Activated CD4-positive, alpha-beta memory T cell treated with anti-CD3 and anti-CD28 coated beads, Interleukin-2, amount 10 ng/mL, durations not matched to agents 7 days and 5 days (primary cell): ENCODE data around the gene MTM1. TPM values are rescaled to one million over a fixed set of nuclear protein-coding genes. Genes with fewer than 3 reads are reported as not detected.

Experiments used
- CTCF ChIA-PET: fragments of 350-600 bp; sonication (Branson Sonifier 250); formaldehyde crosslinking; loops from one replicate; lab custom pipeline; 2021; ENCODE audit warnings: antibody characterized with exemption, inconsistent platforms; lab: Charles Lee
- POLR2A ChIA-PET: fragments of 350-600 bp; sonication (Branson Sonifier 250); formaldehyde crosslinking; loops from one replicate; lab custom pipeline; 2021; ENCODE audit warnings: antibody characterized with exemption; lab: Charles Lee
- DNase-seq: peaks from one replicate; pipeline ENCODE4 v3.0.0-alpha.2; 2020
- H3K27ac Mint-ChIP-seq: one replicate; pipeline ENCODE4 v1.8.0; 2021; ENCODE audit warnings: mild to moderate bottlenecking, mixed read lengths
- H3K27me3 Mint-ChIP-seq: one replicate; pipeline ENCODE4 v1.8.0; 2021; ENCODE audit warnings: mixed read lengths
- H3K36me3 Mint-ChIP-seq: one replicate; pipeline ENCODE4 v1.8.0; 2021; ENCODE audit warnings: low read depth, mixed read lengths
- H3K4me1 Mint-ChIP-seq: one replicate; pipeline ENCODE4 v1.8.0; 2021; ENCODE audit warnings: mixed read lengths
- H3K4me3 Mint-ChIP-seq: one replicate; pipeline ENCODE4 v1.8.0; 2021; ENCODE audit warnings: mild to moderate bottlenecking, mixed read lengths
- H3K9me3 Mint-ChIP-seq: one replicate; pipeline ENCODE4 v1.8.0; 2021; ENCODE audit warnings: mixed read lengths
- total RNA-seq, 2 experiments: library from RNA; stranded (reverse); gene quantifications; one replicate each; pipeline ENCODE4 v1.2.3, GENCODE V29; 2021

The MTM1 gene
- total RNA-seq, 2 experiments from 2014 or later, result 36.3 to 36.5 TPM

DNA sequence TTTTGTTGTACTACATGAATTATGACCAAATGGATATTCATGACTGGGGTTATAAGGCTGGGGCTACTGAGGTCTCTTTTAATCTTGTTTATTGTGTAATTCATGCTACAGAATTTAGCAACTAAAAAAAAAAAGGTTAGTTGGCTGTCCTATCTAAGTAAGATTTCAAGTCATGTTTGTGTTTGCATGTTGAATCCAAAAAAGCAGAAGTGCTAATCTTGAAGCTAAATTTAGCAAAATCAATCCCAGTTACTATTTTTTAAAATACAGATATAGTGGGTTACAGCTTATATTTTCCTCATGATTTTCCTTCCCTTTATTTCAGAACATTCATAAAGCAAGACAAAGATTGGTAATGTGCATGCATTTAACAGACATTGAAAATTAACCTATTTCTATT is 144.2 kb downstream of the MTM1 start:
- no peaks in the 10 kb centered on the region for H3K27me3 Mint-ChIP-seq
- CTCF ChIA-PET, result interaction anchor here (1.2 kb wide), 1 partner anchor 29 kb away, joined by 5 read pairs; no protein-coding TSS in a partner anchor
- POLR2A ChIA-PET, result interaction anchor here (0.7 to 1.0 kb wide), 2 partner anchors 19 to 142 kb away, joined by 3 to 4 read pairs; no protein-coding TSS in a partner anchor
- DNase-seq, result no peak
- H3K9me3 Mint-ChIP-seq, result no peaks in the 10 kb centered on the region
- no peak overlapping the region for H3K27ac Mint-ChIP-seq
- H3K36me3 Mint-ChIP-seq, result peaks cover 17% of the 10 kb centered on the region
- H3K4me1 Mint-ChIP-seq, result peaks cover 15% of the 10 kb centered on the region
- no peak overlapping the region for H3K4me3 Mint-ChIP-seq

DNA sequence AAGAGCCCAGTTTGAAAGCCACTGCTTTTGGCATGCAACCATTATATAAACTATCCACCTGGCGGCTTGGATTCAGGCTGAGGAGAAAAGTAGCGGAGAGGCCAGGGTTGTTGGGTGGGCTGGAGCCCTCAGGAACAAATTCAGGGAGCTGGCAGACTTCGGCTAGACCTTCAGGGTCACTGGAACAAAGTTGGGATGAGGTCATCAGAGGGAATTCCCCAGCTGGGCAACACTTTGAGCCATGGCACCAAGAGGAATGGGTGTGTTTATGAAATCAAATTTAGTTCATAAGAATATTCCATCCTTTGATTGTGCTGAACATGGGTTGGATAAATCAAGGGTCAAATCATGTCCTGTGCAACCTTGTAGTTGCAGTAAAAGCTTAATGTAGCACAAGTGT is 146.8 kb downstream of the MTM1 start:
- H3K27me3 Mint-ChIP-seq, result no peaks in the 10 kb centered on the region
- H3K36me3 Mint-ChIP-seq, result peaks cover 9% of the 10 kb centered on the region
- H3K4me1 Mint-ChIP-seq, result peaks cover 13% of the 10 kb centered on the region
- H3K4me3 Mint-ChIP-seq, result no peak overlapping the region
- POLR2A ChIA-PET, result interaction anchor here (1.1 kb wide), 1 partner anchor 22 kb away, joined by 4 read pairs; the partner anchor contains the start of gene MTMR1
- DNase-seq, result no peak
- H3K27ac Mint-ChIP-seq, result no peak overlapping the region
- CTCF ChIA-PET, result interaction anchor here (0.9 to 5.5 kb wide), 9 partner anchors 12 to 367 kb away, joined by 3 to 70 read pairs (median 4); partner anchors contain the start of gene MTMR1
- no peaks in the 10 kb centered on the region for H3K9me3 Mint-ChIP-seq

DNA sequence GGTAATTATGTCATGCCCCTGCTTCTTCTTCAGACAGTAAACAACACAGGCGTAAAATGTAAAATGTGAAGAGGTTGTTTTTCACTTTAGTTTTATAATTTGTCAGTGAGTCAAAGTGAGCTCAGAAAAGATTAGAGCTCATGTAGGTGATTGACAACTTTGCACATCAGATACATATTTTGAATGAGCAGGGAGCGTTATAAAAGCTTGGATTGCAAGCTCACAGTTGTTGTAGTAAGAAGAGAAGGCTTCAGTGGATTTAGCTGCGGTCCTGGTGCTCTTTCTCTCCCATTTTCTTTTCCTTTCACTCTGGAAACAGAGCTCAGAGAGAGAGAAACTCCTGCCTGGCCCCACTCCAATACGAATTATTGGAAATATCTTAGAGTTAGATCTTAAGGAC is 151.2 kb downstream of the MTM1 start:
- H3K27me3 Mint-ChIP-seq, result no peaks in the 10 kb centered on the region
- no peak for DNase-seq
- H3K36me3 Mint-ChIP-seq, result peaks cover 23% of the 10 kb centered on the region
- no peak overlapping the region for H3K4me3 Mint-ChIP-seq
- H3K27ac Mint-ChIP-seq, result no peak overlapping the region
- CTCF ChIA-PET, result interaction anchor here (1.0 to 2.6 kb wide), 3 partner anchors 12 to 46 kb away, joined by 3 to 11 read pairs (median 3); no protein-coding TSS in a partner anchor
- peaks cover 6% of the 10 kb centered on the region for H3K4me1 Mint-ChIP-seq
- POLR2A ChIA-PET, result no interaction called here
- H3K9me3 Mint-ChIP-seq, result no peaks in the 10 kb centered on the region

Other genes starting within 250 kb of the MTM1 start
- 1 to 10 TPM; 5.1 to 5.6 TPM for gene MAMLD1, start 205.3 kb upstream of the MTM1 start, total RNA-seq
- gene MTMR1, start 124.8 kb downstream of the MTM1 start, total RNA-seq, result 10 to 100 TPM; 38.1 to 43.0 TPM